GM10266 (cell line): Measurements from ENCODE around the gene CHST12.
"Not testable (repeated sequence)": the region's sequence is repeated elsewhere in the genome, so short reads cannot be mapped to it uniquely, and the experiment has no call there.

Experiments
- DNase-seq: peaks from one replicate; pipeline ENCODE4 v3.0.0; 2012; ENCODE audit errors: extremely low spot score
- CTCF ChIP-seq: IDR thresholded peaks from 2 replicates; pipeline ENCODE4 v1.5.1; 2012; ENCODE audit warnings: mild to moderate bottlenecking, low read depth; ENCODE audit not compliant: control insufficient read depth, insufficient read depth; ENCODE audit errors: missing control alignments

The CHST12 gene

GRCh38 chr7:2372724-2373123 is 30.7 kb upstream of the CHST12 start:
- no peak for TF ChIP-seq CTCF
- DNase-seq = no peak

GRCh38 chr7:2373124-2373556 is 30.3 kb upstream of the CHST12 start:
- DNase-seq = no peak

GRCh38 chr7:2373646-2374045 is 29.8 kb upstream of the CHST12 start:
- TF ChIP-seq CTCF = no peak
- no peak for DNase-seq

More at GRCh38 chr7:2373124-2373556, 30.3 kb upstream of the CHST12 start:
- no peak for TF ChIP-seq CTCF

GRCh38 chr7:2374401-2374800 is 29.0 kb upstream of the CHST12 start:
- TF ChIP-seq CTCF = no peak
- DNase-seq = no peak

- no peak for TF ChIP-seq CTCF
- DNase-seq = no peak
Observed at GRCh38 chr7:2374830-2375728, 28.3 kb upstream of the CHST12 start.

GRCh38 chr7:2376351-2377154 is 26.9 kb upstream of the CHST12 start:
- DNase-seq = no peak
- TF ChIP-seq CTCF = no peak

GRCh38 chr7:2377492-2377891 is 25.9 kb upstream of the CHST12 start:
- DNase-seq = not testable (repeated sequence)

GRCh38 chr7:2378125-2378524 is 25.3 kb upstream of the CHST12 start:
- not testable (repeated sequence) for DNase-seq
